Osteocyte (in vitro differentiated cells): Measurements from ENCODE around the gene RFLNA. TPM values are rescaled to one million over a fixed set of nuclear protein-coding genes. Genes with fewer than 3 reads are reported as not detected.
"Not testable (repeated sequence)": the region's sequence is repeated elsewhere in the genome, so short reads cannot be mapped to it uniquely, and the experiment has no call there.

Experiments used
- DNase-seq: peaks from one replicate; pipeline ENCODE4 v3.0.0; 2021; ENCODE audit warnings: mixed read lengths; ENCODE audit not compliant: unreplicated experiment; ENCODE audit errors: extremely low spot score
- H3K27ac Mint-ChIP-seq: one replicate; pipeline ENCODE4 v1.8.0; 2021; ENCODE audit warnings: mild to moderate bottlenecking, mixed read lengths; ENCODE audit not compliant: unreplicated experiment
- H3K27me3 Mint-ChIP-seq: one replicate; pipeline ENCODE4 v1.8.0; 2021; ENCODE audit warnings: mixed read lengths; ENCODE audit not compliant: unreplicated experiment
- H3K36me3 Mint-ChIP-seq: one replicate; pipeline ENCODE4 v1.8.0; 2021; ENCODE audit warnings: mixed read lengths; ENCODE audit not compliant: unreplicated experiment
- H3K4me1 Mint-ChIP-seq: one replicate; pipeline ENCODE4 v1.8.0; 2021; ENCODE audit warnings: mixed read lengths; ENCODE audit not compliant: unreplicated experiment
- H3K4me3 Mint-ChIP-seq: one replicate; pipeline ENCODE4 v1.8.0; 2021; ENCODE audit warnings: mild to moderate bottlenecking, moderate library complexity, mixed read lengths; ENCODE audit not compliant: unreplicated experiment
- H3K9me3 Mint-ChIP-seq: one replicate; pipeline ENCODE4 v1.8.0; 2021; ENCODE audit warnings: mixed read lengths; ENCODE audit not compliant: unreplicated experiment
- total RNA-seq: library from RNA; stranded (reverse); gene quantifications from 2 replicates; pipeline ENCODE4 v1.2.1, GENCODE V29; 2021
- TF ChIP-seq, protein P1 (sequence below): fragments of 200-600 bp; sonication (generic); IDR thresholded peaks from 2 replicates; pipeline ENCODE4 v1.5.0; 2021; ENCODE audit warnings: antibody characterized with exemption, mild to moderate bottlenecking, moderate library complexity

Gene RFLNA
- total RNA-seq, 1 donor from 2014 or later, result 0.91 TPM

- Mint-ChIP-seq H3K4me1 (no peaks in the 10 kb centered on the region), H3K27ac (peak overlapping the region; percentile 62), H3K4me3 (no peak overlapping the region), H3K27me3 (no peaks in the 10 kb centered on the region), H3K9me3 (no peaks in the 10 kb centered on the region), H3K36me3 (peaks cover 20% of the 10 kb centered on the region)
- DNase-seq, result no peak
- TF ChIP-seq, protein P1, sequence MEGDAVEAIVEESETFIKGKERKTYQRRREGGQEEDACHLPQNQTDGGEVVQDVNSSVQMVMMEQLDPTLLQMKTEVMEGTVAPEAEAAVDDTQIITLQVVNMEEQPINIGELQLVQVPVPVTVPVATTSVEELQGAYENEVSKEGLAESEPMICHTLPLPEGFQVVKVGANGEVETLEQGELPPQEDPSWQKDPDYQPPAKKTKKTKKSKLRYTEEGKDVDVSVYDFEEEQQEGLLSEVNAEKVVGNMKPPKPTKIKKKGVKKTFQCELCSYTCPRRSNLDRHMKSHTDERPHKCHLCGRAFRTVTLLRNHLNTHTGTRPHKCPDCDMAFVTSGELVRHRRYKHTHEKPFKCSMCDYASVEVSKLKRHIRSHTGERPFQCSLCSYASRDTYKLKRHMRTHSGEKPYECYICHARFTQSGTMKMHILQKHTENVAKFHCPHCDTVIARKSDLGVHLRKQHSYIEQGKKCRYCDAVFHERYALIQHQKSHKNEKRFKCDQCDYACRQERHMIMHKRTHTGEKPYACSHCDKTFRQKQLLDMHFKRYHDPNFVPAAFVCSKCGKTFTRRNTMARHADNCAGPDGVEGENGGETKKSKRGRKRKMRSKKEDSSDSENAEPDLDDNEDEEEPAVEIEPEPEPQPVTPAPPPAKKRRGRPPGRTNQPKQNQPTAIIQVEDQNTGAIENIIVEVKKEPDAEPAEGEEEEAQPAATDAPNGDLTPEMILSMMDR, result no peak
Measured at GRCh38 chr12:124321556-124322270, 26.8 kb downstream of the RFLNA start.

- H3K27me3 Mint-ChIP-seq, result no peaks in the 10 kb centered on the region
- no peaks in the 10 kb centered on the region for H3K9me3 Mint-ChIP-seq
- TF ChIP-seq, protein P1, result no peak
- no peak overlapping the region for H3K4me3 Mint-ChIP-seq
- no peak for DNase-seq
- no peaks in the 10 kb centered on the region for H3K4me1 Mint-ChIP-seq
- peak overlapping the region; percentile 62 for H3K27ac Mint-ChIP-seq
- H3K36me3 Mint-ChIP-seq, result peaks cover 20% of the 10 kb centered on the region
Measured at GRCh38 chr12:124322271-124322998, 27.5 kb downstream of the RFLNA start.

- not testable (repeated sequence) for DNase-seq, H3K9me3 Mint-ChIP-seq, H3K4me1 Mint-ChIP-seq, H3K4me3 Mint-ChIP-seq, H3K27ac Mint-ChIP-seq, H3K27me3 Mint-ChIP-seq
- peaks cover 20% of the 10 kb centered on the region for H3K36me3 Mint-ChIP-seq
Measured at GRCh38 chr12:124322999-124323328, 28.1 kb downstream of the RFLNA start.

DNA sequence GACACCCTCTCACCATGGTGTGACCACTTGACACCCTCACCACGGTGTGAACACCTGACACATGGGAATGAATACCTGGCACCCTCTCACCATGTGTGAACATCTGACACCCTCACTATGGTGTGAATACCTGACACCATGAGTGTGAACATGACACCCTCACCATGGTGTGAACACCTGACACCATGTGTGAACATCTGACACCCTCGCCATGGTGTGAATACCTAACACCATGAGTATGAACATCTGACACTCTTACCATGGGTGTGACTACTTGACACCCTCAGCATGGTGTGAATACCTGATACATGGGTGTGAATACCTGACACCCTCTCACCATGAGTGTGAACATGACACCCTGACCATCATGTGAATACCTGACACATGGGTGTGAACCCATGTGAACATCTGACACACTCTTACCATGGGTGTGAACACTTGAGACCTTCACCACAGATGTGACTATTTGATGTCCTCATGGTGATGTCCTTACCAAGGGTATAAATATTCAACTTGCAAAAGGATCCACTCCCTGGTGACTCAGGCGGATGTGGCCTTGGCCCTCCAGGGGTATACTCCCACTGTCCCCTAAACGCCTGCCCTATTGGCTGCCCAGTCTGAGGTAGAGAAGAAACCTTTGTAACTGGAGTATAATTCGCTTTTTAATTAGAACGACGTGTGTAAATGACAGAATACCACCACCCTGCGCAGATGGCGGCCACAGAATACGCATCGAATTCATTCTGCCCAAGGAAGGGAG, 29.1 kb downstream of the RFLNA start:
- Mint-ChIP-seq H3K27me3 (no peaks in the 10 kb centered on the region), H3K27ac (no peak overlapping the region), H3K9me3 (no peaks in the 10 kb centered on the region), H3K4me1 (no peaks in the 10 kb centered on the region), H3K4me3 (no peak overlapping the region), H3K36me3 (peaks cover 27% of the 10 kb centered on the region)
- no peak for DNase-seq
- TF ChIP-seq, protein P1, result no peak

DNA sequence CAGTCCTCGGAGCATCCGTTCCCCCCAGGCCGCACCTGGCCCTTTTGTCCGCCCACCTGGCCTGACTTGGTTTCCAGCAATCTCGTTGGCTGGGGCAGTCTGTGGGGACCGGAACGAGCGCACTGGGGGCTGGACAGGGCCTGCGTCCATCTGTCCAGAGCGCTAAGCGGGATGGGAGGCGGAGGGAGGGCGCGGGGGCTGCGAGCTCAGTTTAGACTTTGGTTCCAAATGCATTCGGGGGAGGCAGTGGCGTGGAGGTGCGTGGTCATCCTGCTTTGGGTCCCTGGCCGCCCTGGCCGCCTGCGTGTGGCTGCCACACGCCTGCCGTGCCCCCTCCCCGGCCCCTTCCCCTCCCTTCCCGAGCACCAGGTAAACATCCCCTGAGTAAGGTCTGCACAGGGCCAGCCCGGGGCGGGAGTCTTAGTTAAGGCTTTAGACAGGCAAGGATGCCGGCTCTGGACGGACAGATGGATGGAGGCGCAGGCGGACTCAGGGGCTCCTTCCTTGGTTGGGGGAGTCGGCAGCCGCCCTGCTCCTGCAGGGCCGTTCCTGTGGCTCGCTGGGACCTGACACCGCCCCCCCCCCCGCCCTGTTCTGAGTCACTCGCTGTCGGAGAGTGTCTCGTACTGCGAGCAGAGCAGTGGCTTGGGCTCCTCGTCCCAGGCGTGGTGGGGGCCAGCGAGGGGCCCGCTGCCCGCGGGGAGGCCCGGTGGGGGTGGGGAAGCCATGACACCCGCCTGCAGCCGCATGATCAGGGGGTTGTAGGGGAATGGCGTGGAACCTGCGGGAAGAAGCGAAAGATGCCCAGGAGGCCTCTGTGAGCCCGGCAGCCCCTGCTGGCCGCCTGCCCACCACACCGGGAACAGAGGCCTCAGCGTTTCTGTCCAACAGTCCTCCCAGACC, 30.2 kb downstream of the RFLNA start:
- H3K9me3 Mint-ChIP-seq, result no peaks in the 10 kb centered on the region
- no peak for DNase-seq
- H3K27ac Mint-ChIP-seq, result no peak overlapping the region
- TF ChIP-seq, protein P1, result no peak
- no peaks in the 10 kb centered on the region for H3K27me3 Mint-ChIP-seq
- no peak overlapping the region for H3K4me3 Mint-ChIP-seq
- H3K4me1 Mint-ChIP-seq, result no peaks in the 10 kb centered on the region
- H3K36me3 Mint-ChIP-seq, result peaks cover 36% of the 10 kb centered on the region
